Forelimb muscle (tissue), 1 donor: ENCODE results near the gene DPAGT1. TPM values are rescaled to one million over a fixed set of nuclear protein-coding genes. Genes with fewer than 3 reads are reported as not detected.

ENCODE experiments used
- DNase-seq: peaks from one replicate; pipeline ENCODE4 v3.0.0-alpha.2; 2013; ENCODE audit warnings: low read depth
- polyA plus RNA-seq: library from polyadenylated mRNA; unstranded; fragments of 120-200 nt; gene quantifications from one replicate; pipeline ENCODE4 v1.2.1, GENCODE V29; 2013; ENCODE audit not compliant: insufficient read length

DPAGT1 gene
- polyA plus RNA-seq, 1 donor, result 26.3 TPM

DNA sequence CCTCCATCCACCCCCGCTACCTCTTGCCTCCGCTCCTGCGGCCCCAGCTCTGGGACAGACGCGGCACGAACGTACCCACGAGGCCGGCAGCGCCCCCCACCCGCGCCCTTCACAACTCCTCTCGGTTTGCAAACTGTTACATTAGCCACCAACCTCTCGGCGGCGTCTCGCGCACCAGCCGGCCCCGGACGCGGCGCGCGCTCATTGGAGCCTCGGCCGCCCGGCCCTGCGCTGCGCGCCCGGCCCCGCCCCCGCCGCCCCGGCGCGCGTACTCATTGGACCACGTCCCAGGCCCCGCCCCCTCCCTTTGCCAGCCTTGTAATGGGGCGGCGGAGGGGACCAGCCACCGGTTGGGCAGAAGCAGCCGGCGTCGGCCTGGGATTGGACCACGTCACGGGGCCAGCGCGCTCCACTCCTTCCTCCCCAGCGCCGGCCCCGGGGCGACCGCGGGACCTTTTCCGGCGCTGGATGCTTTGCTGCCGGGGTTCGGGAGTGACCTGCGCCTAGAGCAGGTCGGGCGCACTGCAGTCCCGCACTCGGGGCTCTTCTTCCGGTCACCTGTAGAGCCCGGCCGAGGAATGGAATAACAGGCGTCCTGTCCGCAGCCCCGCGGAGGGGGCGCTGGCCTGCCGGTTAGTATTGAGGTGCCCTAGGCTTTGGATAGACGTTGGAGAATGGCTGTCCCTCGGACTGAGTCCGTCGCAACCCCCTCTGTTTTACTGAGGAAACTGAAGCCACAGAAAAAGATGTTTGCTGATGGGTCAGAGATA lies 44.5 kb downstream of the DPAGT1 start, which contains the start of gene HYOU1:
Gene HYOU1 (minus strand): TSS at position 206 of the 770 bp plus-strand sequence. CDS start 1,045 bp downstream, outside the sequence.
- peak; percentile 65 for DNase-seq

DNA sequence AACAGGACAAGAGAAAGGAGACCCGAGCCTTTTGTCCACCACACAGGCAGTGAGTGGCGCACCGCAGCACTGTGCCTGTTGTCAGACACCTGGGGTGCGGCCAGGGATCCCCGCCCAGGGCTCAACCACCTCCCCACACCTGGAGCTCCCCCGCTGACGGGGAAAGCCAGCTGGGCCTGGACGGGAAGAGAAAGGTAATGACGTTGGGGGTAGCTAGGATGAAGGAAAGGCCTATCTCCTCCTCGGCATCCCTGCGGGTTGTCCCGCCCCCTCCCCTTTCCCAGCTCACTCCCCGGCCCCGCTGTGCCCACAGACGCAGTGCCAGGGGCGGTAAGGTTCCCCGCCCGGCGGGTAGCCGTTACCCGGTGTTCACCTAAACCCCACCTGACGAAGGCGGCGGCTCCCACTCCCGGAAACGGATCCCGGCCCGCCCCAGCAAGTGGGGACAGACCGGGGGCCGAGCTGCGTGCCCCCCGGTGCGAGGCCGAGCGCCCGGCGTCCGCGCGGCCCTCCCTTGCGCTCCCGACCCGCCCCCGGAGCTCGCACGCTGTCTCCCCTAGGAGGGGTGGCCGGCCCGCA lies 45.1 kb downstream of the DPAGT1 start:
- DNase-seq, result no peak

DNA sequence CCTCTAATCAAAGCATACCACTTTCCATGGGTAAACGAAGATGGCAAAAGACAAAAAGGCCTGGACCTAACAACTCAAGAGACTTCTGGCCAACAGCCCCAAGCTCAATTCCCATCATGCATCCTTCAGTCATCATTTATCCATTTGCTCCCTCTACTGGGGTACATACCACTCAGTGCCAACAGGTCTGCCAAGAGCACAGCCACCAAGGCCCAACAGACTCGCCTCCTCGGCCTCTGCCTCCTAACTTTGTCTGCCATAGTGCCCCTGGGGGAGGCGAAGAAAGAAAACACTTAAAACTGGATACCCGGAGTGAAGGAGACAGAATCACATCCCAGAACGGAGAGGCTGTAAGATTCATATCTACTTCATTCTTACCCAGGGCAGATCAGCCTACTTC lies 45.8 kb downstream of the DPAGT1 start:
- DNase-seq, result no peak

DNA sequence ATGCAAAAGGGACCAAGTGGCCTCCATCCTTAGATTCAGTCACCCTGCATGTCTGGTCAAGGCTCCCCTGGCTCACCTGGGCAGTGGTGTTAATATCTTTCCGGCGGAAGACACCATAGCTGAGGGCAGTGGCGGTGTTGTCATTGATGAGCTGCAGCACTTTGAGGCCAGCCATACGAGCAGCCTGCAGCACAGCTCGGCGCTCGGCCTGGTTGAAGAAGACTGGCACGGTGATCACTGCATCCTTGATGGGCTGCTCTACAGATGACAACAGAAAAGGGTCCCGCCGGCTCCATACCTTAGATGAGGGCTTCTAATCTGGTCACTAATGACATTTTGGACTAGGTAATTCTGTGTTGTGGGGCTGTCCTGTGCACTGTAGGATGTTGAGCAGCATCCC lies 47.2 kb downstream of the DPAGT1 start:
- no peak for DNase-seq

DNA sequence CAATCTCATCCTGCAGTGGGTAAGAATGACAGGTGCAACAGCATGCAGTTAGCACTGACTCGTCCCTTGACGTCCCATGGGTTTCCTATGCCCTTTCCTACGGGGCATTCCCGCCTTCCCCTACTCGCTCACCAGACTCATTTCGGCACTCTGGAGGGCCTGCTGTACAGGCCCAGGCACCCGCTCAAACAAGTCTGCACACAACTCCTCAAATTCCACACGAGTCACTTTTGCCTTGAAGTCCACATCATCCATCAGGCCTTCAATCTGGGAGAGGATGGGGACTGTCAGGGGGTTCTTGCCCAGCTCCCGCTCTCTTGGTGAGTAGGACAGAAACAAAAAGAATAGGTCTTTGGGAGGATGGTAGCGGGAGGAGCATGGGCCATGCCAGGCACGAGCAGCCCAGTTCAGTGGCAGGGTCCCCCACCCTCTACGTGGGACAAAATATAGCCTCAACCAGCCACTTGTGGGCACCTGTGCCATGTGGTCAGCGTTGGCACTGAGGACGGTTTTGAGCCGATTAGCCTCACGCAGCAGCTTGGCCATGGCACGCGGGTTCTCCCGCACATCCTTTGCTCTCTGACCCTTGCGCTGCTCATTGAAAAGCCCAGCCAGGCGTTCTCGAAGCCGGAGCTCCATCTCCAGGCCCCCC lies 49.4 kb downstream of the DPAGT1 start:
- no peak for DNase-seq

DNA sequence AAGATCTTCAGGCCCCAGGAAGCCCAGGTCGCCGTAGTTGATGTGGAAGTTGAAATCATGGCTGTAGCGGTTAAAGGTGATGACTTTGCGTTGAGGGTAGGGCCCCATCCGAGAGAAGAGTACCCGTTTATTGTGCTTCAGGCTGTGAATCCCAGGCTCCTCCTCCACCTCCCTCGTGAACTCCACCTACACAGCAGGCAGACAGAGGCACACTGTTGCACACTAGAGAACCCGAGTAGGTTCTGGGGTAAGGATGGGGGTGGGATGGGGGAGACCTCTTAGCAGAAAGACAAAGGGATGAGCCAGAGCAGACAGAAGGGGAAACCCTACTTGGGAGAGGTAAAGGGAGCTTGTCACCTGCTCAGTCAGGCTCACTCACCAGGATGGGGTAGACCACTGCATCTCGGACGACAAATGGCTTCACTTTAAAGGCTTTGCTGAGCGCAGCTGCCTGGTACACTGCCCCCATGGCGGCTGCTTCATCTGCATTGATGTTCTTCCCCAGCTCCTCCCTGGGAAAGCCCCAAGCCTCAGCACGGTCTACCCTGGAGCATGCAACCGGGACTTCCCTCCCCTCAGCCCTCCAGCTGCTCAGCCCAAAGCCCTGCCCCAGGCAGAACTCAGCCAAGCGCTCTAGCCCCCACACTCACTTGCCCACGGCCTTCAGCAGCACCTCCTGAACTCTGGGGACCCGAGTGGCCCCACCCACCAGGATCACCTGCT lies 50.1 kb downstream of the DPAGT1 start:
- no peak for DNase-seq

DNA sequence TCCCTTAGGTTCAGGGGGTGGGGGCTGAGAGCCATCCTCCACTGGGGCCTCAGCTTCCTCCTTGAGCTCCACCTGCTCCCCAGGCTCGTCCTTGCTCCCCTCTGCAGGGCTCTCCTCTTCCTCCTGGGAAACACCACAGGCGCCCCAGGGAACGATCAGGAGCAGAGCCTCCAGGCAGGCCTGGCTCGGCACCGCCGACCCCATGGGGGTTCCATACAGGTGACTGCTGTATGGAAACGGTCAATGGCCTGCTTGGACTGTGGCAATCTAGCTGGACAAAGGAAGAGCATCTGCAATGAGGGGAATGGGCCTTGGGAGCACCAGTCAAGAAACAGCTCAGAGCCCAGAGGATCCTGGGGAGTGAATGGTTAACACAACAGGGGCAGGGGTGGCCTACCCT lies 52.6 kb downstream of the DPAGT1 start:
- DNase-seq, result no peak

DNA sequence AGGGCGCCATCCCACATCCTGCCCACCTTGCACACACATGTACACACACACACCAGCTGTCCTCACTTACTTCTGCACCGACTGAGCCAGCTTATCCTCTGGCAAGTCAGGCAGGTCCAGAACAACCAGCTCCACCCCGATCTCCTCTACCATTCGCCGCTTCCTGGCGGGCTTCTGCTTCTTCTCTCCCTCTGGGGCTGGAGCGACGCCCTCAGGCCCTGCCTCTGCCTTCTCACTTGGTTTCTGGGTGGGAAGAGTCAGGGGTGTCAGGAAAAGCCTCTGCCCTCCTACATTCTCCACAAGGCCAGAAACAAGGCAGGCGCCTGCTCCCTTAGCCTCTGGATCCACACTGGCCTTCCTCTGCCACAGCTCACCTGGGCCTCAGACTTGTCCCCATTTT lies 53.0 kb downstream of the DPAGT1 start:
- DNase-seq, result no peak

DNA sequence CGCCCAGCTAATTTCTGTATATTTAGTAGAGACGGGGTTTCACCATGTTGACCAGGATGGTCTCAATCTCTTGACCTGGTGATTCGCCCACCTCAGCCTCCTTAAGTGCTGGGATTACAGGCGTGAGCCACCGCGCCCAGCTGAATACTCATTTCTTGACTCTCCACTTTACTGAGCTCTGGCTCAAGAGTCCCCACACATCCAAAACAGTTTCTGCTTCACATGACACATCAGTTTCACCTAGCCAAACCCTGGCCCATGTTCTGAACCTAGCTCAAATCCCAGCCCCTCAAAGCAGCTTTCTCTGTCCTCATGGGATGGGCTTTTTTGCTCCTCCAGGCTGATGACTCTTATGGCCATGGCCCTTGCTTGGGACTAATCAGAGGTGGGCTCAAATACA lies 54.4 kb downstream of the DPAGT1 start:
- no peak for DNase-seq

Other genes with a start within 250 kb of the DPAGT1 start
- gene CXCR5, start 218.0 kb downstream of the DPAGT1 start, polyA plus RNA-seq, result not detected
- 74.4 TPM for gene BCL9L, start 175.9 kb downstream of the DPAGT1 start, polyA plus RNA-seq
- 1.3 TPM for gene UPK2, start 145.6 kb downstream of the DPAGT1 start, polyA plus RNA-seq
- gene FOXR1, start 130.1 kb downstream of the DPAGT1 start, polyA plus RNA-seq, result 0.11 TPM
- 18.5 TPM for gene CENATAC, start 103.7 kb downstream of the DPAGT1 start, polyA plus RNA-seq
- gene RPS25, start 83.5 kb downstream of the DPAGT1 start, polyA plus RNA-seq, result 1,746 TPM
- 41.5 TPM for gene TRAPPC4, start 83.1 kb downstream of the DPAGT1 start, polyA plus RNA-seq
- 11.7 TPM for gene SLC37A4, start 71.0 kb downstream of the DPAGT1 start, polyA plus RNA-seq
- gene HYOU1, start 44.6 kb downstream of the DPAGT1 start, polyA plus RNA-seq, result 31.3 TPM
- 24.6 TPM for gene VPS11, start 34.0 kb downstream of the DPAGT1 start, polyA plus RNA-seq
- gene HMBS, start 17.0 kb downstream of the DPAGT1 start, polyA plus RNA-seq, result 22.3 TPM
- 6.5 TPM for gene C2CD2L, start 5.5 kb upstream of the DPAGT1 start, polyA plus RNA-seq
- 20.2 TPM for gene HINFP, start 19.7 kb upstream of the DPAGT1 start, polyA plus RNA-seq
- 0.14 TPM for gene ABCG4, start 47.2 kb upstream of the DPAGT1 start, polyA plus RNA-seq
- gene NLRX1, start 66.9 kb upstream of the DPAGT1 start, polyA plus RNA-seq, result 11.6 TPM
- gene NHERF4, start 83.6 kb upstream of the DPAGT1 start, polyA plus RNA-seq, result 0.19 TPM
- 11.4 TPM for gene CBL, start 104.5 kb upstream of the DPAGT1 start, polyA plus RNA-seq
- gene MCAM, start 215.3 kb upstream of the DPAGT1 start, polyA plus RNA-seq, result 223 TPM
- gene RNF26, start 232.7 kb upstream of the DPAGT1 start, polyA plus RNA-seq, result 13.0 TPM
- 23.2 TPM for gene C1QTNF5, start 239.0 kb upstream of the DPAGT1 start, polyA plus RNA-seq
- not detected for gene MFRP, start 244.9 kb upstream of the DPAGT1 start, polyA plus RNA-seq